Measurements from ENCODE around the gene BLOC1S3.

DNA sequence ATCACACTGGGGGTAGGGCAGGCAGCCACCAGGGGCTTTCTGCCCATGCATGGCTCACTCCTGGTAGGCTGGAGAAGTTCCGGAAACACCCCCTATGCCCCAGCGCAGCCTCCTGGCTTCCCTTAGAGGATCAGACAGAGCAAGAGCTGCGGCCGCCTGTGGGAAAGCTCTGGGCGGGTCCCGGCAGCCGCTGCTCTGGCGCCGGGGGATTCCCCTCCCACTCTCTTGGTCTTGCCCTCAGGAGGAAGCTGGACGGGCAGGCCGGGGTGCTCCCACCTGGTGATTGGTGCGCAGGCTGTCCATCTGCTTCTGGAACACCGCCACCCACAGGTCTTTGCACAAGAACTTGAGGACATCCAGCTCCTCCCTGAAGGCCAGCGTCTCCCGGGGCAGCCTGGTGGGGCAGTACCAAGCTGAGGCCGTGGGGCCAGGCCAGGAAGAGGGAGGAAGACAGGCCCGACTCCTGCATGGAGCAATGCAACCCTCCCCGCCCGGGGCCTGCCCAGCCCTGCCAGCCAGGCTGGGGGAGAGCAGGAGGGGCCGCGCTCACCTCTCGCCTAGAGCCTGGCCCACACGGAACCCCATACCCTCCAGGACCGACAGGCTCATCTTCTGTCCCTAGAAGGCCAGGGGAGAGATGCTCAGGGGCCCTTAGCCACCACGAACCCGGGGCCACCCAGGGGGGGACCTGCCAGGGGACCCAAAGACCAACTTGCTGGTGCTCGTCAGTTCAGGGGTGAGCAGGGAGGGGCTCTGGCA is 13.8 kb upstream of the BLOC1S3 start:
- TF ChIP-seq MAX (IDR thresholded peaks at IDR 0.05; ENCODE audit: low read depth, low read length) (no peak), POLR2A (IDR thresholded peaks at IDR 0.05; ENCODE audit: extremely low read depth, insufficient read length) (no peak), MYC (IDR thresholded peaks at IDR 0.05; ENCODE audit: low read depth, low read length) (no peak)
- TF ChIP-seq, protein P1, sequence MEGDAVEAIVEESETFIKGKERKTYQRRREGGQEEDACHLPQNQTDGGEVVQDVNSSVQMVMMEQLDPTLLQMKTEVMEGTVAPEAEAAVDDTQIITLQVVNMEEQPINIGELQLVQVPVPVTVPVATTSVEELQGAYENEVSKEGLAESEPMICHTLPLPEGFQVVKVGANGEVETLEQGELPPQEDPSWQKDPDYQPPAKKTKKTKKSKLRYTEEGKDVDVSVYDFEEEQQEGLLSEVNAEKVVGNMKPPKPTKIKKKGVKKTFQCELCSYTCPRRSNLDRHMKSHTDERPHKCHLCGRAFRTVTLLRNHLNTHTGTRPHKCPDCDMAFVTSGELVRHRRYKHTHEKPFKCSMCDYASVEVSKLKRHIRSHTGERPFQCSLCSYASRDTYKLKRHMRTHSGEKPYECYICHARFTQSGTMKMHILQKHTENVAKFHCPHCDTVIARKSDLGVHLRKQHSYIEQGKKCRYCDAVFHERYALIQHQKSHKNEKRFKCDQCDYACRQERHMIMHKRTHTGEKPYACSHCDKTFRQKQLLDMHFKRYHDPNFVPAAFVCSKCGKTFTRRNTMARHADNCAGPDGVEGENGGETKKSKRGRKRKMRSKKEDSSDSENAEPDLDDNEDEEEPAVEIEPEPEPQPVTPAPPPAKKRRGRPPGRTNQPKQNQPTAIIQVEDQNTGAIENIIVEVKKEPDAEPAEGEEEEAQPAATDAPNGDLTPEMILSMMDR (IDR thresholded peaks at IDR 0.05; ENCODE audit: low read depth, low read length), result no peak

Data from NB4 (cell line).